Measurements from ENCODE around the gene PPP5C.
"Not testable (repeated sequence)": the region's sequence is repeated elsewhere in the genome, so short reads cannot be mapped to it uniquely, and the experiment has no call there.

PPP5C gene, protein sequence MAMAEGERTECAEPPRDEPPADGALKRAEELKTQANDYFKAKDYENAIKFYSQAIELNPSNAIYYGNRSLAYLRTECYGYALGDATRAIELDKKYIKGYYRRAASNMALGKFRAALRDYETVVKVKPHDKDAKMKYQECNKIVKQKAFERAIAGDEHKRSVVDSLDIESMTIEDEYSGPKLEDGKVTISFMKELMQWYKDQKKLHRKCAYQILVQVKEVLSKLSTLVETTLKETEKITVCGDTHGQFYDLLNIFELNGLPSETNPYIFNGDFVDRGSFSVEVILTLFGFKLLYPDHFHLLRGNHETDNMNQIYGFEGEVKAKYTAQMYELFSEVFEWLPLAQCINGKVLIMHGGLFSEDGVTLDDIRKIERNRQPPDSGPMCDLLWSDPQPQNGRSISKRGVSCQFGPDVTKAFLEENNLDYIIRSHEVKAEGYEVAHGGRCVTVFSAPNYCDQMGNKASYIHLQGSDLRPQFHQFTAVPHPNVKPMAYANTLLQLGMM

DNA sequence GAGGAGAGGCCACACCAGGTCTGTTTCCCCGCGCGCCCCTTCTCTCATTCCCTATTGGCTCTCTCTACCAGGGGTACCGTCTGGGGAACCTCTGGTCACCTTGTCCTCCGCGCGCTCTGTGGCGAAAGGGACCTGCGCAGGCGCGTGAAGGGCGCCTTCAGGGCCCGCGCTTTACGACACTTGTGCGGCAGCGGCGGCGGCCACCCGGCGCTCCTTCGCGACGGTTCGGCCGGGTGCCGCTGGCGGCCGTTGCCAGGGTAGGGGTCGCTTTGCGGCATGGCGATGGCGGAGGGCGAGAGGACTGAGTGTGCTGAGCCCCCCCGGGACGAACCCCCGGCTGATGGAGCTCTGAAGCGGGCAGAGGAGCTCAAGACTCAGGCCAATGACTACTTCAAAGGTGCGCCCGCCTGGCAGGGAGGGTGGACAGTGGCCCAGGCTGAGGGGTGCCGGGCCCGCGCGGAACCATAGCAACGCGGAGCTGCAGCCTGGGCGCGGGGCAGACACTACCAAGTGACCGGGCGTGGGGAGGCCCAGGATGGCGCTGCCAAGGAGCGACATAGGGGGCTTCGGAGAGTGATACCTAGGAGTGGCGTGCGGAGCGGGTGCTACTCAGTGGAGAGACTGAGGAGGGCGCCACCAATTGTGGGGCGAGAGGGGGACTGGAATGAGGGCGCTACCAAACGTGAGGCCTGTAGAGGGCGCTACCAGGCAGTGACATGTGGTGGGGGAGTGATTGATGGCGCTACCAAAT, at the start of gene PPP5C:
PPP5C (plus strand) TSS at position 267 of the 751 bp plus-strand sequence; CDS start at position 277, 10 bp downstream.
- ATAC-seq = peak; percentile 75 to 81

- no peak for ATAC-seq
Measured at GRCh38 chr19:46297700-46298478, 49.0 kb upstream of the PPP5C start.

GRCh38 chr19:46298479-46299003, 48.3 kb upstream of the PPP5C start:
- no peak for ATAC-seq

DNA sequence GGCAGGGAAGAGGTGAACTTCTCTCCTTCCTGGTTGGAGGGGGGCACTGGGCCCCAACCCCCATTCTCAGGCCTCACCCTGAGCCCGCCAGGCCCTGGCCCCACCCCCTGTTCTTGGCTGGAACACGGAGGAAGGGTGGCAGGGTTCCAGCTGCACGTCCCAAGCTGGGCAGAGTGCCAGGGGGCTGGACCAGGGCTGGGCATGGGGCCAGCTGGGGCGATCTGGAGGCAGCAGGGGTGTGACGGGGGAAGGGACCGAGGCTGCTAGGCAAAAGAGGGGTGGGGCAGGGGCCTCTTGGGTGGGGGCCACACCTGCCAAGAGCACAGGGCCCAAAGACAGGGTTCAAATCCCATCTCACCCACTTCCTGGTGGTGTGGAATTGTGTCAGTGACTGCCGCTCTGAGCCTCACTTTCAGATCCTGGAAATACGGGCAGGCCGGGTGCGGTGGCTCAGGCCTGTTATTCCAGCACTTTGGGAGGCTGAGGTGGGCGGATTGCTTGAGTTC, 47.8 kb upstream of the PPP5C start:
- ATAC-seq = no peak

- no peak for ATAC-seq
Measured at GRCh38 chr19:46299695-46300094, 47.2 kb upstream of the PPP5C start.

GRCh38 chr19:46303322-46303690, 43.6 kb upstream of the PPP5C start:
- no peak for ATAC-seq

GRCh38 chr19:46303691-46304397, 43.0 kb upstream of the PPP5C start:
- no peak for ATAC-seq

- no peak for ATAC-seq
Measured at GRCh38 chr19:46306501-46306900, 40.4 kb upstream of the PPP5C start.

GRCh38 chr19:46308510-46308909, 38.4 kb upstream of the PPP5C start:
- ATAC-seq = no peak

DNA sequence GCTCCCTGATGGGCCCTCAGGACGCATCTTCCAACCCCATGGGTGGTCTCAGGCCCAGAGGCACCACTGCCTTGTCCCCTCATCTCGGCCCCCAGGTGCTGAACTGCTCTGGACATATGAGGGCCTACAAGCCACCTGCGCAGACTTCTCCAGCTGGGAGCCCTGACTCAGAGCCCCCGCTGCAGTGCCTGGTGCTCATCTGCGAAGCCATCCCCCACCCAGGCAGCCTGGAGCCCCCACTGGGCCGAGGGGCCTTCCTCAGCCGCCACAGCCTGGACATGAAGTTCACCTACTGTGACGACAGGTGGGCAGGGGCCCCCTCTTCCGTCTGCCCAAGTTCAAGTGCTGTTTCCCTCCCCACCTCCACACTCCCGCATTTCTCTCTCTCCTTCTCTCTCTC, 37.8 kb upstream of the PPP5C start:
- ATAC-seq = no peak

- ATAC-seq = no peak
Measured at GRCh38 chr19:46311444-46311843, 35.4 kb upstream of the PPP5C start.

DNA sequence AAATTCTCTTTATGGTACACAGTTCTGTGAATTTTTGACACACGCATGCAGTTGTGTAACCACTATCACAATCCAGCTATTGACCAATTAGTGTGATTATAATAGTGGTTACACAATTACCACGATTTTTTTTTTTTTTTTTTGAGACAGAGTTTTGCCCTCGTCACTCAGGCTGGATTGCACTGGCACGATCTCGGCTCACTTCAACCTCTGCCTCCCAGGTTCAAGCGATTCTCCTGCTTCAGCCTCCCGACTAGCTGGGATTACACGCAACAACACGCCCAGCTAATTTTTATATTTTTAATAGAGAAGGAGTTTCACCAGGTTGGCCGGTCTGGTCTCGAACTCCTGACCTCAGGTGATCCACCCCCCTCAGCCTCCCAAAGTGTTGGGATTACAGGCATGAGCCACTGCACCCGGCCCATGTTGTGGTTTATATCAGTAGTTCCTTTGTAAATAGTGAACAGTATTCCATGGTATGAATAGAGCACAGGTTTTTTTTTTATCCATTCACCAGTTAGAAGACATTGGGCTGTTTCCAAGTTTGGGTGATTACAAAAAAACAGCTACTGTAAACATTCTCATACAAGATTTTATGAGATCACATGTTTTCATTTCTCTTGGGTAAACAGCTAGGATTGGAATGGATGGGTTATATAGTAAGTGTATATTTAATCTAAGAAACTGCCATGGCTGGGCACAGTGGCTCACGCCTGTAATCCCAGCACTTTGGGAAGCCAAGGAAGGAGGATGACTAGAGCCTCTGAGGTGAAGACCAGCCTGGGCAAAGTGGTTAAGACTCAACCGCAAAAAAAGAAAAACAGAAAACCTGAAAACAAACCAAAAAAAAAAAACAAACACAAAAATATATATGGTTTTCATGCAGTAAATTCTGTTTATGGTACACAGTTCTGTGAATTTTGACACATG, 33.1 kb upstream of the PPP5C start:
- not testable (repeated sequence) for ATAC-seq

DNA sequence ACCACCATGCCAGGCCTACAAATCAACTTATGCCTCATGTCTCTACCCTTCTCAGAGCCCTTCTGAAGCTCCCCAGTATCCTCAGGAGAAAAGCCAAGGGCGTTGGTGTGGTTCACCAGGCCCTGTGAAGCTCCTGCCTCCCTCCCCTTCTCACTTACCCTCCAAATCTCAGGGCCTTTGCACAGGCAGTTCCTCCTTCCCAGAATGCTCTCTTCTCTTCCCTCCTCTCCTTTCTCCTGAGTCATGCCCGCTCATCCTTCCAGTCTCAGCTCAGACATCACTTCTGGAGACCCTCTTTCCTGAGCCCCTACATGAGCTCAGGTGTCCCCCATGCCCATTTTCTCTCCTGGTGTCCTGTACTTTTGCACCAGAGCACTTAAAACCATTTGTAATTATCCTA, 29.5 kb upstream of the PPP5C start:
- no peak for ATAC-seq

GRCh38 chr19:46319613-46320012, 27.3 kb upstream of the PPP5C start:
- no peak for ATAC-seq

GRCh38 chr19:46320559-46320958, 26.3 kb upstream of the PPP5C start:
- ATAC-seq = no peak

DNA sequence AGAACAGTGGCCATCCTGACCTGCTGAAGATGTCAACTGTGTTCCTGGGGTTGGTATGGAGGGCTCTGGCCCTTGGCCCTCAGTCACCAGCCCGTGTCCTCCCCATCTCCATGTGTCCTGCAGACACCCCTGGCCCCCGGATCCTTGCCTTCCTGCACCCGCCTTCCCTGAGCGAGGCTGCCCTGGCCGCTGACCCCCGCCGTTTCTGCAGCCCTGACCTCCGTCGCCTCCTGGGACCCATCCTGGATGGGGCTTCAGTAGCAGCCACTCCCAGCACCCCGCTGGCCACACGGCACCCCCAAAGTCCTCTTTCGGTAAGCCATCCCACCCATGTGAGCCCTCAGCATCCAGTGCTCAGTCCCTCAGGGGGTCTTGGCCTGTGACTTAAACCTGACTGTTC, 25.2 kb upstream of the PPP5C start:
- no peak for ATAC-seq

DNA sequence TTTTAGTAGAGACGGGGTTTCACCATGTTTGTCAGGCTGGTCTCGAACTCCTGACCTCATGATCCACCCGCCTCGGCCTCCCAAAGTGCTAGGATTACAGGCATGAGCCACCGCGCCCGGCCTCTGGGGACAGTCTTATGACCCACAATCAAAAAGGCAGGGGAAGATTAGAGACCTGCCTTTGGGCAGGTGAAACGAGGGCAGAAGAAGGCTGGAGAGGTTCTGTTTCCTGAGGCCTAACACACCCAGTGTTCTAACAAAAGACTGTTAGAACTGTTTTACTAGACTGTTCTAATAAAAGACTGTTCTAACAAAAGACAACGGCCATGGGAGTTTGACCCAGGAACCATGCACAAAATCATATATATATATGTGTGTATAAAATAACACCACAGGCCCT, 23.7 kb upstream of the PPP5C start:
- ATAC-seq = not testable (repeated sequence)

DNA sequence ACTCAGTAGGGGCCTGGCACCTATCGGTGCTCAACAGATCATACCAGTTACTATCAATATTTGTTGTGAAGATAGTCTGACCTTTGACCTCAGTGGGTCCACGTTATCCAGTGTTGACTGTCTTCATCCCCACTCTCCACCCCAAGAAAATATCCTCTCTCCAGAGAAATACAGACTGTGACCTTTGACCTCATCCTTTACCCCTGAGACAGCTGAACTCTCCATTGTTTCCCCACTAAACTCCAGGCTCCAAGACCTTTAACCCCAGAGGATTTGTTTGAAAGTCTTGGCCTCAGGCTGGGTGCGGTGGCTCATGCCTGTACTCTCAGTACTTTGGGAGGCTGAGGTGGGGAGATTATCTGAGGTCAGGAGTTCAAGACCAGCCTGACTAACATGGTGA, 22.6 kb upstream of the PPP5C start:
- ATAC-seq = no peak

GRCh38 chr19:46326608-46327007, 20.3 kb upstream of the PPP5C start:
- ATAC-seq = no peak

- no peak for ATAC-seq
Measured at GRCh38 chr19:46328079-46328478, 18.8 kb upstream of the PPP5C start.

Measured in activated CD4-positive, CD25-positive, alpha-beta regulatory T cell treated with anti-CD3 and anti-CD28 coated beads, Interleukin-2, amount 50 U/mL, for 24 hours (primary cell).